NCI-H2081 (cell line): ENCODE data around the gene CSNK1D.

Experiments used
- DNase-seq, 2 experiments: peaks; one replicate each; lab custom pipeline; 2025; lab: John Stamatoyannopoulos, UW

Gene CSNK1D

DNA sequence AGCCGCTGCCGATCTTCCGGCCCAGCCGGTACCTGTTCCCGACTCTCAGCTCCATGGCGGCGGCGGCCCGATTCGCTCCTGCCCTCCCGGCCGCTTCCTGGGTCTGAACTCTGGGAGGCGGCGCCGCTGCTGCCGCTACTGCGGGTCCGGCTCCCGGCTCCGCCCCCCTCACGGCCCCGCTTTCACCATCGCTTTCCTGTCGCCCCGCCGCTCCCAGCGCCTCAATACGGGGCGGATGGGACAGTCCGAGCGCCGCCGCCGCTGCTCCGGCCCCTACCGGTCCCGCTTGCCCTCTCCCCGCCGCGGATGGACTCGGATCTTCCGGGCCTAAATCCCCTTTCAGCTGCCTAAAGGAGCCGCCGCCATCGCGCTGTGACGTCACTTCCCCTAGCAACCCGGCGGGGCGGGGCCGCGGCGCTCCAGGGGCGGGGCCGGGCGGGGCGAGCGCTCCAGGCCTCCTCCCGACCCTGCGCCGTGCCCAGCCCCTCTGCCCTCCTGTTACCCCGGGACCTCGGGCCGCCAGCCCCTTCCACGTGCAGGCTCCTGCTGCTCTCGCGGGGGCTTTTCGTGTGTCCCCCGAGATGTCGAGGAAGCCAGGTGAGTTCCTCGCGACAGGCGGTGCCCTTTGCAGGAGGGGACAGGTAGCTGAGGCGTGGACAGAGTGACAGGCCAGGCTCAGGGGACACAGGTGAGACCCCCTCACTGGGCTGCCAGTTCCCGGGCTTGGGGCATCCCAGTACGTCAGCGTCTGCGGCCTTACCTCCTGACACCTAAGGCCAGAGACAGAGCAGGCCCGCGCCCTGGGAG lies at the start of gene CSNK1D:
CSNK1D (minus strand) TSS at position 374 of the 807 bp plus-strand sequence; CDS start at position 55, 319 bp downstream.
- peak; percentile 86 to 87 for DNase-seq

DNA sequence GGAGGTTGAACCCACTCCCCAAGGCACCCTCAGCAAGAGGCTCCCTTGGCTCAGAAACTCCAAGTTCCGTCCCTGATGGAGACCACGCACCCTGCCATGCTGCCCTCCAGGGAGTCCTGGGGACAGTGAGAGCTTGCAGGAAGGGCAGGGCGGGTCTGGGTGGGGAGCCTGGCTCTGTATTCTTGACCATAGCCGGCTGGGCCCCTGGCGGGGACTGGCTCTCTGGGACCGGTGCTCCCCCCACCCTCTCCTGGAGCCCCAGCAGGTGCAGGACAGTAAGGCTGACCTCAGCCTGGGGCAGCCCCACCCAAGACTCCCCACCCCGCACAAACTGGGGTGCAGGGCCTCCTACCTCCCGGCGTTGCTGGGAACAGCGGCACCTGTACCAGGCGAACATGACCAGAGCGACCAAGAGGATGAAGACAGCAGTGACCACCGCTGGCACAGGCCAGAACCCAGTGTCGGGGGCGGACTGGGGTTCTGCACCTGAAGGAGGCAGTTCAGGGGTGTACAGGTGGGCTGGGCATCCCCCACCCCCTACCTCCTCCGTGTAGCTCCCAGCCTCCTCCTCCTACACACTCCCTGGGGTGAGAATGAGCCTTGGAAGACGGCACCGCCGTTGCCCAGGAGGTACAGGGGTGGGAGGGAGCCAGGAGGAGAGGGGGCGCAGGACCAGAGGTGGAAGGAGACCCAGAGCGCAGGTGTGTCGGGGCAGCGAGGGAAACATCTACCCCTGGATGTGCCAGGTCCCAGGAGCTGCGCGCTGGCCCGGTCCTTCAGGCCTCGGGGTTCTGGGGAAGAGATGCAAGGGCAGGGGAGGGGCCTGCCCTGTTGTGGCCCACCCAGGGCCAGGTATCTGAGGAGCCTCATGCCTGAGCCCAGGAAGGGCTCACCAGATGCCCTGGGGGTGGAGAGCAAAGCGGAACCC lies 49.3 kb upstream of the CSNK1D start:
- DNase-seq, result no peak

DNA sequence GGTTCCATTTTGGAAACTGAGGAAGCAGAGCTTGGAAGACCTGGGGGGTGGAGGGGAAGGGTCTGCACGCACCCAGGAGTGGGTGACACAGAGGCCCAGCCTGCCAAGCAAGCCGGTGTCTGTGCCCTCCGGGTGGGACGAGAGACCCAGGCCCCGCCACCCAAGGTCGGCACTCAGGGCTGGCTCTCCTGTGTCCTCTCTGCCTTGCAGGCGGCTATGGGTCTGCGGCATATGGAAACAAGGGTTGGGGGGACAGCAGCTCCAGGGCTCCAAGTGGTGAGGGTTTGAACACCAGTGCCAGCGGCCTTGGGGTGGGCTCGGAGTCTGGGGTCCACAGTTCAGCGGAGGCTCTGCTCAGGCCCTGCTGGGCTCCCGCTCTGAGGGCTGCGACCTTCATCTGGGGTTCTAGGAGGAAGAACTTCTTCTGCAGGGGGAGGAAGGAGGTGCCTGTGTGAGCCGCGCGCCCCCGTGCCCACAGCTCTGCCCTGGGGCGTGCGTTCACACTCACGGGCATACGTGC lies 48.5 kb upstream of the CSNK1D start:
- no peak for DNase-seq

DNA sequence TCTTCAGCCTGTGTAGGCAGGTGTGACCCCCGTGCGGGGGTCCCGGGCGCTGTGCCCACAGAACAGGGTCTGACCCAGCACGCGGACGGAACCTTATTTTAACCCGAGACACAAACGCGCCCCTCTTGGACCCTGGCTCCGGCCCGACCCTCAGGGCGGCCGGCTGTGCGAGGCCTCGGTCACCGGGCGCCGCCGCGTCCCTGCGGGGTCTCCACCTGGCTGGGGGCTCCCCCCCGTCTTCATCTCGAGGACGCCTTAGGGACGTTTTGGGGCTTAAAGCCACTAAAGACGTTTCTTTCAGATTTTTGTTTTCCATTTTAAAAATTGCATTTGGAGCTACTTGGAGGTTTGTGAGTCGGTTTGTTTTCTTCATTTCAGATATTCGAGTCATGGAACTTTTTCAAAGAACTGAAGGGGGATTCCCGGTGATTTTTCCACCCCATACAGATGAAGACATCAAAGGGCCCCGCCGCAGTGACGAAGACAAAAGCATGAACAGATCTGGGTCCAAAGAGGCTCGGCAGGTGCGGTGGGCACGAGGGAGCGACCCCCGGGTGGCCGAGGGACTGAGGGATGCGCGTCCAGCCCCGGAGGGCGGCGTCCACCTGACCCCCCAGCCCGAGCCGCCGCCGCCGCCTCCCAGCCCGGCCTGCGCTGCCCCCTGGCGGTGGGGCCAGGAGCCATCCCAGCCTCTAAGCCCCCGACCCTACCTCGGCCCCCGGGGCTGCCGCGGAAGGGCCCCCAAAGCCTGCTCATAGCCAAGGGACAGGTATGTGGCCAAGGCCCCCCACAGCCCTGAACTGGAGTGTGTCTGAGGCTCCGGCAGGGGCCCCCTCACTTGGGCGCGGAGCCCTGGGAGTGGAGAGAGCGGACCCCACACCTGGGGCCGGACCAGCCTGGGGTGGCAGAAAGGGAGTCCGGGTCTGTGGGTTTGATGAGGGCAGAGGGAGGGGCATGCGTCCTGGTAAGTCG lies 47.7 kb upstream of the CSNK1D start:
- DNase-seq, result peak in 1 of 2 experiments; percentile 31

DNA sequence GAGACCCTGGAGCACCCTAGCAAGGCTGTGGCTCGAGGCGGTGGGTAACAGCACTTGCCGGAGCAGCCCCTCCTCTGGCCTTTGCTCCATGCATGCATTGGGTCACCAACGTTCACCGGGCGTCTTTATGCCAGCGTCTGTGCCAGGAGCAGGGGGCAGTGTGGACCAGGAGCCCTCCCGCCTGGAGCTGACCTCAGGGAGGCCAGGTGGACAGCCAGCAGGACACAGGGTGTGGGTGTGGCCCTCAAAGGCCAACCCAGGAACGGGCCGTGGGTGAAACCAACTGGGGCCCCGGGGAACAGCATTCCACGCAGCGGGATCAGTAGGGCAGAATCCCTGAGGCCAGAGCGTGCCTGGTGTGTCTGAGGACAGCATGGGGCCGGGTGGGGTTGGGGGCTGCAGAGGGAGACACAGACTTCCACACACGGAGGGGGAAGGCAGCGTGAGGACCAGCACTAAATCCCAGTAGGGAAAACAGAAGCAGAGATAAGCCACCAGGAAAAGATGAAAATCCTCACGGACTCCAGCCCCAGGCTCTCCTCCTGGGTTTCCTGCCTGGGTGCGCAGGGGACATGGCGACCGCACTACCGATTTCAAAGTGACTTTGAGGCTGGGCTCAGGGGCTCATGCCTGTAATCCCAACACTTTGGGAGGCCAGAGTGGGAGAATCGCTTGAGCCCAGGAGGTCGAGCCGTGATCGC lies 46.8 kb upstream of the CSNK1D start:
- DNase-seq, result no peak

DNA sequence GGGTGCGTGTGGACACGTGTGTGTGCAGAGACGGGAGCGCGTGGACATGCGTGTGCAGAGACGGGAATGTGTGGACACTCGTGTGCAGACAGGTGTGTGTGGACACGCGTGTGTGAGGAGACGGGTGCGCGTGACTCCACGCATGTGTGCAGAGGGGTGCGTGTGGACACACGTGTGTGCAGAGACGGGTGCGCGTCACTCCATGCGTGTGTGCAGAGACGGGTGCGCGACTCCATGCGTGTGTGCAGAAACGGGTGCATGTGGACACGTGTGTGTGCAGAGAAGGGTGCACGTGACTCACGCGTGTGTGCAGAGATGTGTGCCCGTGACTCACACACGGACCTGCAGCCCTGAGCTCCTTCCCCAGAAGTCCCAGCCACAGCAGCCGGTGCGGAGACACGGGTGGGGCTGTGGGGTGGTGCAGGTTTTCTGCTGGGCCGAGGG lies 46.1 kb upstream of the CSNK1D start:
- no peak for DNase-seq

DNA sequence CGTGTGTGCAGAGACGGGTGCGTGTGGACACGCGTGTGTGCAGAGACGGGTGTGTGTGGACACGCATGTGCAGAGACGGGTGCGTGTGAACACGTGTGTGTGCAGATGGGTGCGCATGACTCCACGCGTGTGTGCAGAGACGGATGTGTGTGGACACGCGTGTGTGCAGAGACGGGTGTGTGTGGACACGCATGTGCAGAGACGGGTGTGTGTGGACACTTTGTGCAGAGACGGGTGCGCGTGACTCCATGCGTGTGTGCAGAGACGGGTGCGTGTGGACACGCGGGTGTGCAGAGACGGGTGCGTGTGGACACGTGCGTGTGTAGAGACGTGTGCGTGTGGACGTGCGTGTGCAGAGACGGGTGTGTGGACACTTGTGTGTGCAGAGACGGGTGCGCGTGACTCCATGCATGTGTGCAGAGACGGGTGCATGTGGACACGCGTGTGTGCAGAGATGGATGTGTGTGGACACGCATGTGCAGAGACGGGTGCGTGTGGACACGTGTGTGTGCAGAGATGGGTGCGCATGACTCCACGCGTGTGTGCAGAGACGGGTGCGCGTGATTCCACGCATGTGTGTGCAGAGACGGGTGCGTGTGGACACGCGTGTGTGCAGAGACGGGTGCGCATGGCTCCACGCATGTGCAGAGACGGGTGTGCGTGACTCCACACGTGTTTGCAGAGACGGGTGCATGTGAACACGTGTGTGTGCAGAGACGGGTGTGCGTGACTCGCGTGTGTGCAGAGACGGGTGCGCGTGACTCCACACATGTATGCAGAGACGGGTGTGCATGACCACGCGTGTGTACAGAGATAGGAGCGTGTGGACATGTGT lies 45.5 kb upstream of the CSNK1D start:
- DNase-seq, result no peak

DNA sequence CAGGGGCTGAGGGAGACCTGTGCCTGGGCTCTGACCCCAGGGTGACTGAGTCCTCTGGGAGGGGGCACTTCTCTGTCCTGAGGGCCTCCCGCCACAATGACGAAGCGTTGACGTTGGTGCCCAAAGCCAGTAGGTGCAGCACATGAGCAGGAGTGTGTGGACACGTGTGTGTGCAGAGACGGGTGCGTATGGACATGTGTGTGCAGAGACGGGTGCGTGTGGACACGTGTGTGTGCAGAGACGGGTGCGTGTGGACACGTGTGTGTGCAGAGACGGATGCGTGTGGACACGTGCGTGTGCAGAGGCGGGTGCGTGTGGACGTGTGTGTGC lies 44.6 kb upstream of the CSNK1D start:
- no peak for DNase-seq

DNA sequence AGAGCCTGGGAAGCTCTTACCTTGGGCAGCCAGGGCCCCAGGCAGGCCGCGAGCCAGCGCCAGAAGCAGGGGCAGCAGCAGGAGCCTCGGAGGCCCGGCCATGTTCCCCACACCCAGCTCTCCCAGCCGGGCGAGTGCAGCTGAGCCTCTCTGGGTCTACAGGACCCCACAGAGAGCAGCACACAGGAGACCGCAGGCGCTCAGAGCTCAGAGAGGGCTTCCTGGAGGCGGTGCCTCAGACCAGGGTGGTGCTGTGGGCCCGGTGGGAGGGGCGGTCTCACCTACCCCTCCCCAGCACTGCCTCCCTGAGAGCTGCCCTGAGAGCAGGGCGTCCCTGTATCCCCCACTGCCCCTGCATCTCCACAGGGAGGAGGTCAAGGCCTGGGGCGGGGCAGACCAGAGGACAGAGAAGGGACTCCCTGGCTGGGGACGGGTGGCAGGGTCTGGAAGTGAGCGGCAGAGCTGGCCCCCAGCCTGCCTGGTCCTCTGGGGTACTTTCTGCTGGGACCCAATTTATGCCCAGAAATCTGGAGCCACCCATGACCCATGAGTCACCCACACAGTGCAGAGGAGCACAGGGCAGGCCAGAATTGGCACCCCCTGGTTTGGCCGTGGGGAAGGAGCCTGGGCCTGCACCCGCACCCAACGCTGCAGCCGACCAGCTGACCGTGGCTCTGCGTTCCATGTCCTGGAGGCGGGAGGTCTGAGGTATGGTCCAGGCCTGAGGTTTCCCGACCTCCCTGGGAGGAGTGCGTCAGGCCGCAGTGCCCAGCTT lies 44.1 kb upstream of the CSNK1D start, which contains the start of gene CD7:
CD7 (minus strand) TSS at position 215 of the 775 bp plus-strand sequence; CDS start at position 102, 113 bp downstream.
- DNase-seq, result no peak

DNA sequence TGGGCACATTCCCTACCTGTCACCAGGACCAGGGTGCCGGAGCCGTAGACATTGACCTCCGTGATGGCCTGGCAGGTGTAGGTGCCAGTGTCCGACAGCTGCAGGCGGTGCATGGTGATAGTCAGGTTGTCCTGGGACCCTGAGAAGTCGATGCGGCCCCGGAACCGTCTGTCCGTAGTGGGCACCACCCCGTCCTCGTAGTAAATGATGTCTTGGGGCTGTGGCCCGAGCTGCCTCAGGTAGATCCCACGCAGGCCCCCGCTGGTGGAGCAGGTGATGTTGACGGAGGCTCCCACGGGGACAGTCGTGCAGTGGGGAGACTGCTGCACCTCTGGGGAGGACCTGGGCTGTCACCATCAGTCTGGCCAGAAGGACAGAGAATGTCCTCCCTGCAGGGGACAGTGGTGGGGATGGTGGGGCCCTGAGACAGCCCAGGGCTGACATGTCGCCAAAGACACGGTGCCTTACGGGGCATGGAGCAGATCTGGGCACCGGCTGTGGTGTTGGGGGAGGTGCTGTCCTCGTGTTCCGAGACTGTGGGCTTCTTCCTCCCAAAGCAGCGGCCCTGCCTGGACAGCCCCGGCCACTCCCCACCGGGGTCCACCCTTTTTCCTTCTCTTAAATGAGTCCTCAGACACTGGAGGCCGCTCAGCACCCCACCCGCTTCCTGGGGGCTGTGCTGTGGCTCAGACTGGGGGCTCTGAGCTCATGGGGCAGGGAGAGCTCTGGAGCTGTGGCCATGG lies 43.3 kb upstream of the CSNK1D start:
- DNase-seq, result no peak

DNA sequence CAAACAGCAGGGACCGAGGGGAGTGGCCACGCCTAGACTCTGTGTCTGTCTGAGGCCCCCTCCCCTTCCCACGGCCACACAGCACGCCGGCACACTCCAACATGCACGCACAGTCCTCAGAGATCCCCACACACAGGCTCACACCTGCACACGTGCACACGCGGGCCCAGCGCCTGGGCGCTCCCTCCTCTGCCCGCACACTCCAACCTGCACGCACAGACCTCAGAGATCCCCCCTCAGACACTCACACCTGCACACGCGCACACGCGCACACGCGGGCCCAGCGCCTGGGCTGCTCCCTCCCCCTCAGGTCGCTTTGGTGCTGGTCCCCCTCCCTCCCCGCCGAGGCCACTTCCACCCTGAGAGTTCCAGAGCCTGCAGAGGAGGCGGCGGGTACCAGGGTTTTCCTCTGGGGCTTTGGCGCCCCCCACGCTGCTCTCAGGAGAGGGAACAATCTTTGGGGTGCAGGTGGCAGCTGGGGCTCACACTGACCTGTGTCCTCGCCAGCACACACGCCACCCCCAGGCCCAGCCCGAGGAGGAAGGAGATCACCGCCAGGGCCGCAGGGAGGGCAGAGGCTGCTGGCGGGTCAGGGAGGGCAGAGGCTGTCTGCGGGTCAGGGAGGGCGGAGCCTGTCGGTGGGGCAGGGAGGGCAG lies 42.3 kb upstream of the CSNK1D start:
- no peak for DNase-seq

DNA sequence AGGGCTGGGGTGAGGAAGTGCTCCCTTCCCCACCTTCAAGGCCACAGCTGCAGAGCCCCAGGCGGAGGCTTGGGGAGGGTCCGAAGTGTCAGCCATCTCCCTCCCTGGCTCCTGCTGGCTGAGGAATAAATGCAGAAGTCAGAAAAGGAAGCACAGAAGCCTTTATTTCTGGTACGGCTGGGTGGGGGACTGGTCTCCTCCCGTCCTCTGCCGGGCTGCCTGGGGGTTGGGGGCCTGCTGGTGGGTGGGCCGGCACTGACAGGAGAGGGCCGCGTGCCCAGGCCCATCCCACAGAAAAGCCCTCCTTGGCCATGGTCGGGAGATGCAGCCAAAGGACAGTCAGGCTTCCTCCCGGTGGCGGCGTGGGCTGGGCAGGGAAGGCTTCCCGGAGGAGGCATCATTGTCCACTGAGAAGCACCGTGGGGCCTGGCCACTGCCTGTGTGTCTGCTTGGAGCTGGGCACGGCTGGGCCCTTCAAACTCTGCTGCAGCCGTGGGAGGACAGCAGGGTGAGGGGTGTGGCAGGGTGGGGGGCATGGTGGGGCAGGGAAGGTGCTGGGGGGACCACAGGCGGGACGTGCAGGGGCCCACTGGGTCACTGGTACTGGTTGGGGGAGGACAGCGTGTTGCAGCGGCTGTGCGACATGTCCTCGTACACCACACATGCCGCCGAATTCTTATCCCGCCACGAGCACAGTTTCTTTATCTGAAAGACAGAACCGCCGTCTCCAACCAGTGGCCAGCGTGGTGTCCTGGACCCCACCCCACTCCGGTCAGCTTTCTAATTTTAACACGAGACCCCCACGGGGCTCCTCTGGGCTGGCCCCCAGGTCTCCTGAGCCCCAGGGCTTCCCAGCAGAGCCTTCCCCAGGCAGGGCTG lies 41.5 kb upstream of the CSNK1D start:
- DNase-seq, result no peak

DNA sequence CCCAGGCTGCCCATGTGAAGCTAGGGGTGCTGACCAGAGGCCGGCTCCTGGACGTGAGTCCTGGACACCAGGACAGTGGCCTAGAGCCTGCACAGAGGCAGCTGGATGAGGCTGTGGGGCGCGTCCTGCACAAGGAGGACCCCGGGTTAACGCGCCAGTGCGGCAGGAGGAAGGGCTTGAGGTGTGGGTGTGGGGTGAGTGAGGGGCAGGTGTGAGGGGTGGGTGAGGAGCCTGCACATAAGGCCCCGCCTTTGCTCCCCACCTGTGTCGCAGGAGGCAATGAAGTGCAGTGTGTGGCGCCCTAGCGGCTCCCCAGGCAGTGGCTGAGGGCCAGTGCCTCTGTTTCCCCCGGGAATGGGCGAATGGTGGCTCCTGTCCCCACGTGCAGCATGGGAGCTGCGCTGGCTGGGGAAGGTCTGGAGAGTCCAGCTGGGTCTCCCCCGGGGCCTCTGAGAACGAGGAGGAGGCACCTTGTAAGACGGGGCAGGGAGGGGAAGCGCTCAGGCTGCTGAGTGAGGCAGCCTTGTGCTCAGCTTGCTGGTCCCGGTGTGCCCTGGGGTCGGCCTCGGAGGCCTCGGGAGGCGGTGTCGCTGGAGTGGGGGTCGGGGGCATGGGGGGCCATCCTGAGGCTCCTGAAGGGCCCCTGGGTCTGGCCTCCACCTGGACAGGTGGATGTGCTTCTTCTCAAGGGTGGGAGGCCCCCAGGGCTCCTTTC lies 40.7 kb upstream of the CSNK1D start:
- no peak for DNase-seq

DNA sequence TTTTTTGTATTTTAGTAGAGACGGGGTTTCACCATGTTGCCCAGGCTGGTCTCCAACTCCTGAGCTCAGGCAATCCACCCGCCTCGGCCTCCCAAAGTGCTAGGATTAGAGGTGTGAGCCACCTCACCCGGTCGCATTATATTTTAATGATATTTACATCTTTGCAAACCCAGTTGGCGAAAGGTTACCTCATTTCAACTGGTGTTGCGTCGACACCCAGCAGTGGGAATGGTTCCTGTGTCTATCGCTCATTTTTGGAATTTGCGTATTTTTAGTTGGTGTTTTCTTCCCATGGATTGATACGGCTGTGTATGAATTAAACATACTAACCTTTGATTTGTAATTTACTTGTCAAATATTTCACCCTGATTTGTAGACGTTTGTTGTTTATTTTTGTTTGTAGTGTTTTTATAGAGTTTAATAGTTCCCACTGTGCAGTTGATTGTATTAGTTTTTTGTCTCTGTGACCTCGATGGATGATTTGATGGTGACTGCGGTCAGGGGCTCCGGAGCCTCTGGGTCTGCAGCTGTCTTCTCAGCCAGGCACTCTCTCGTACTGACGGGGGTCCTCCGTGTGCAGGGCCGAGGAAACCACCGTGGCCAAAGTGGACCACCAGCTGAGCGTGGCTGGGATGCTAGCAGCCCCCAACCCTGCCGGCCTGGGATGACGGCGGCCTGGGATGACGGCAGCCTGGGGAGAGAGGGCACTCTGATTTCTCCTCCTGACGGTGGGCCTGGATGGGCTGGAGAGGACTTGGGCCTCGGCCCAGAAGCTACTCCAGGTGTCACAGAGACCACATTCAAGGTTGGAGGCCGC lies 39.9 kb upstream of the CSNK1D start:
- DNase-seq, result no peak

DNA sequence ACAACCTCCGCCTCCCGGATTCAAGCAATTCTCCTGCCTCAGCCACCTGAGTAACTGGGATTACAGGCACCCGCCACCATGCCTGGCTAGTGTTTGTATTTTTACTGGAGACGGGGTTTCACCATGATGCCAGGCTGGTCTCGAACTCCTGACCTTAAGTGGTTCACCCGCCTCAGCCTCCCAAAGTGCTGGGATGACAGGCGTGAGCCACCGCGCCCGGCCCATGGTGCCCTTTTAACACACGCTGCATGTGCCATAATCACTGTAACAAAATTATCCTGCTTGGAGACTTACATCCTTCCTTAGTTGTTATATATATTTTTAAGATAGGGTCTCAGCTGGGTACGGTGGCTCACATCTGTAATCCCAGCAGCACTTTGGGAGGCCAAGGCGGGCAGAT lies 38.5 kb upstream of the CSNK1D start:
- DNase-seq, result no peak
